ENCODE data around the gene CFP. TPM values are rescaled to one million over a fixed set of nuclear protein-coding genes. Genes with fewer than 3 reads are reported as not detected.
"Not testable (repeated sequence)": the region's sequence is repeated elsewhere in the genome, so short reads cannot be mapped to it uniquely, and the experiment has no call there.

Gene CFP
- total RNA-seq, 1 donor from 2014 or later: 19.3 TPM

DNA sequence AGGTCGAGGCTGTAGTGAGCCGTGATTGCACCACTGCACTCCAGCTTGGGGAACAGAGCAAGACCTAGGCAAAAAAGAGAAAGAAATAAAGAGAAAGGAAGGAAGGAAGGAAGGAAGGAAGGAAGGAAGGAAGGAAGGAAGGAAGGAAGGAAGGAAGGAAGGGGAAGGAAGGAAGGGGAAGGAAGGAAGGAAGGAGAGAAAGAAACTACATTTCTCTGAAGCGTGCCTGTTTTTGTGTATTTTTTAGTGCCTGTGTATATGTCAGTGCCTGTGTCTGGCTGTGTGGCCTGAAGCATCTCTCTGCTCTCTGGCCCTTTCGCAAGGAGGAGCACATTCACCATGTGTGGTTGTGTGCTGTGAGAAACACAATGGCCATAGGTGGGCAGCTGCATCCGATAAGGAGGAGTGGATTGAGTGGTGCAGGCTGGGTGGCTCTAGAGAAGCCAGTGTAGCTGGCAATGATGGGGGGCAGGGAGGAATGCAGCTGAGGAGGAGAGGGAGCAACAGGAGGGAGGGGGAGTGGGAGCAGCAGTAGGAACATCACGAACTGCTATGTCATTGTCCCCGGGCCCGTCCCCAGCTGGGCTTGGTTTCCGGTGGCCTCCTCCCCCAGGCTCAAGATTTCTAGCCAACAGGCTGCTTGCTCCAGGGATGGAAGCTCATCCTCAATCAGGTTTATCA is 21.5 kb downstream of the CFP start:
- intact Hi-C loops (cut with micrococcal nuclease): no loop called here

DNA sequence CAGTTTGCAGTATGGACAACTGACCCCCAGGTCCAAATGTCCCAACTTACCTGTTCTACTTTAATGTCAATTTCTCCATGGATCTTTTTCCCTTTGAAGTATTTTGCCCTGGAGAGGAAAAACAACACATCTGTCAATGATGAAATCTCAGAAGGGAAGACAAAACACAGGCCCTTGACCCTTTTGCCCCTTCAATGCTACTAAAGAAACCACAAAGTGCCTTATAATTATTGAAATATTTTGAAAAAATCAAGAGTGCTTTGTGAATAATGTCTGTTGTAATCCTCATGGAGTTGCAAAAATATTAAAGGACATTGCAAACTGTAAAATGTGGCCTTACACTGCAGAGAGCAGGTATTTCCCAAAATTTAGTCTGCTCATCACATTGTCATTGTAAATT is 22.6 kb downstream of the CFP start:
- intact Hi-C loops (cut with micrococcal nuclease): no loop called here

GRCh38 chrX:47605024-47605423 is 24.7 kb downstream of the CFP start:
- intact Hi-C loops (cut with micrococcal nuclease): no loop called here

DNA sequence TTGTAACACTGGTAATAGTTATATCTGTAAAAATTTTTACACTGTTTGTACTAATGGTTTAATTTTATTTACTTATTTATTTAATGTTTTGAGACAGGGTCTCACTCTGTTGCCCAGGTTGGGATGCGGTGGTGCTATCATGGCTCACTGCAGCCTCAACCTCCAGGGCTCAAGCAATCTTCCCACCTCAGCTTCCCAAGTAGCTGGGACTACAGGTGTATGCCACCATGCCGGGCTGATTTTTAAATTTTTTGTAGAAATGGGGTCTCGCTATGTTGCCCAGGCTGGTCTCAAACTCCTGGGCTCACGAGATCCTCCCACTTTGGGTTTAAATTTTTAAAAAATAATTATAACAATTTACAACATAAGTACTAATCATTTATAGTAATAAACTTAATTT is 26.6 kb downstream of the CFP start:
- intact Hi-C loops (cut with micrococcal nuclease): not testable (repeated sequence)

GRCh38 chrX:47597222-47597621 is 32.5 kb downstream of the CFP start:
- intact Hi-C loops (cut with micrococcal nuclease): no loop called here

DNA sequence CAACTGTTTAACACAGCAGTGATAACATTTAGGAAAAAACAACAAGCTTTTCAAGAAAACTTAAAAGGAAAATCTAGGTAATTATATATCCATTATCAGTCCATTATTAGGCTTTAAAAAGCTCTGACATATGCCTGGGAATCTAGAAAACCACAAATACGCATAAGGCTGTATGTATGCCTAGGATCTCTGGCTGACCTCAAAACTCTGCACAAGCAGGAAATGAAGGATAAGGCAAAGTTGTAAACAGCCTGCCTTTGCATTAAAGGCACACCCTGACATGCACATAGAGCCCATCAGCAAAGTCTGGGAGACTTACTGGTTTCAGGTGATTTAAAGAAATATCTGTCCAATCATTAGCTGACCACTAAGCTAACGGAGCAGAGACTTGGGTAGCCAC is 33.5 kb downstream of the CFP start:
- intact Hi-C loops (cut with micrococcal nuclease): no loop called here

GRCh38 chrX:47595716-47596251 is 33.9 kb downstream of the CFP start:
- intact Hi-C loops (cut with micrococcal nuclease): no loop called here

DNA sequence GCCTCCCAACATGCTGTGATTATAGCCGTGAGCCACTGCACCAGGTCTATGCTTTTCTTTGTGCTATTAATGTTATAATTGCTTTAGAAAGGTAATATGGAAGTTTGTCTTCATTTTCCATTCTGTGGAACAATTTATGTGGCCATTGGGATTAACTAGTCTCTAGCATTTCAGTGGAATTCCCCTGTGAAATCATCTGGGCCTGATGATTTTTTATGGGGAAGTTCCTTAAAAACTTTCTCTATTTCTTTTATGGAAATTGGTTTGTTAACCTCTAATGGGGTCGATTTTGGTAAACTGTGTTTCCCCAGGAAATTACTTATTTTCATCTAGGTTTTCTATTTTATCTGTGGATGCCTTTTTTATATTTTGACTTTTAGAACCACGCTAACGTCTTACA is 36.2 kb downstream of the CFP start:
- intact Hi-C loops (cut with micrococcal nuclease): no loop called here

DNA sequence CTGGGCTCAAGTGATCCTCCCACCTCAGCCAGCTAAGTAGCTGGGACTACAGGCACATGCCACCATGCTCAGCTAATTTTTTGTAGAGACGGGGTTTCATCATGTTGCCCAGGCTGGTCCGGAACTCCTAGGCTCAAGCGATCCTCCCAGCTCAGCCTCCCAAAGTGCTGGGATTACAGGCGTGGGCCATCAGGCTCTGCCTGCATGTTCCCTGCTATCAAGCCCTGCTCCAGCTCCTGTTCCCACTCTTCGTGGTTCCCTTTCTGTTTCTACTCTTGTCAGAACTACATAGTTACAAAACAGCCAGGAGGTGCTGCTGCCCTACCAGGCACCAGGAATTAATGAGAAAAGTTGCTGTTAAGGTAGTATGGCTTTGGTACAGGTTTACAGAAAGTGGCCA is 38.7 kb downstream of the CFP start:
- intact Hi-C loops (cut with micrococcal nuclease): no loop called here

DNA sequence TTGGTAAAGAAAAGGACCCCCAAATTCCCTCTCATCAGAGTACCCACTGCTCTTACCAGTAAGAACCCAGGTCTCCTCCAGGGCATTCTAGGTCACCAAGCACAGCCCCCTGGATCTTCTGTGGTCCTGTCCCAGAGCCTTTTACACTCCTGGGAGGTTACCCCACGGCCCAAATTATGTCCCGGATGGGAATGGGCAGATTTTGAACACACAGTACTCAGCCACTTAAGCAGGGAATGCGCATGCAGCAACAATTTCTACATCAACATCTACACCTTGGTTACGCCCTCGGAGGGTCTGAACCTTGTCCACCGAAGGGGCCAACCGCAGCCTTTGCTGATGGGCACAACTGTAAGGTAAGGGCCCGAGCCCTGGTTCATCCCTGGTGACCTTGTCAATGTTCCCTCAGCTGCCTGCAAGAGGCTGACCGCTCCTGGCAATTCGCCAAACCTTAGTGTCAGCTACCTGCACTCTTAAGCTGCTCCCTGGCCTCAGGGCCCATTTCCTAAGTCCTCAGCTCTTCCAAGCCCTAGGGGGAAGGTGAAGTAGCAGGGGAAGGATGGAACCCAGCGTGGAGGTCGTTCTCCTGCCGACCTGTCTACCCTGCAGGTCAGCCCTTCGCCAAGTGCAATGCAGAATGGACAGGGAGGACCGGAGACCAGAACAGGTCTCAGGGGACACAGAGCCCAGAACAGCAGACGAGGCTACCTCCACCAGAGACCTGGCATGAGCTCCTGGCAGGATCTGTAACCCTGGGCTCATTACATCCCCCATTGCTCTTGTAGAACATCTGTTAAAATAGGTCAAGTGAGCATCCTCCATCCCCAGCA is 41.6 kb downstream of the CFP start:
- intact Hi-C loops (cut with micrococcal nuclease): no loop called here

- intact Hi-C loops (cut with micrococcal nuclease): no loop called here
Observed at GRCh38 chrX:47587091-47587891, 42.4 kb downstream of the CFP start.

DNA sequence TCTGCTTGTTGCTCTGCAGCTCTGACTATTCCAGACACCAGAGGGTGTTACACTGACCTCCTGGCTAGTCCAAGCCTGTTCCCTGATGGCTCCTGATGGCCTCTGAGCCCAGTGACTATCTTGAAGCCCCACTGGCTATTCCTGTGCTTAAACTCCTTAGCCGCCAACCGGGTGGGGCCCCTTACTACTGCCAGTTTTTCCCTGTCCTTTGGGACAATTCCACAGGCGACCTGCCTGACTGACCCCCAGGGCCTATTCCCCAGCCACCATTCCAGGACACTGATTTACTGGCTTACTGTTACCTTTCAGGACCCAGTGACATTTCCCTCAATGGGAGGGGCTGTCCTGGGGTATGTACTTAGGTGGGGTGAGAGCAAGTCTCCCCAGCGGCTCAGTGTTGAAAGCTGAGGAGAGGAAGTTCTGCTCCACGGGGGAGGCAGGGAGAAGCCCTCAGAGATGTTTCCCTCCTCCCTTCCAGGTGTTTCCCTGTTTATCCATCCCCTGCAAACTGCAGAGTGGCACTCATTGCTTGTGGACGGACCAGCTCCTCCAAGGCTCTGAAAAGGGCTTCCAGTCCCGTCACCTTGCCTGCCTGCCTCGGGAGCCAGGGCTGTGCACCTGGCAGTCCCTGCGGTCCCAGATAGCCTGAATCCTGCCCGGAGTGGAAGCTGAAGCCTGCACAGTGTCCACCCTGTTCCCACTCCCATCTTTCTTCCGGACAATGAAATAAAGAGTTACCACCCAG is 43.5 kb downstream of the CFP start:
- intact Hi-C loops (cut with micrococcal nuclease): no loop called here

DNA sequence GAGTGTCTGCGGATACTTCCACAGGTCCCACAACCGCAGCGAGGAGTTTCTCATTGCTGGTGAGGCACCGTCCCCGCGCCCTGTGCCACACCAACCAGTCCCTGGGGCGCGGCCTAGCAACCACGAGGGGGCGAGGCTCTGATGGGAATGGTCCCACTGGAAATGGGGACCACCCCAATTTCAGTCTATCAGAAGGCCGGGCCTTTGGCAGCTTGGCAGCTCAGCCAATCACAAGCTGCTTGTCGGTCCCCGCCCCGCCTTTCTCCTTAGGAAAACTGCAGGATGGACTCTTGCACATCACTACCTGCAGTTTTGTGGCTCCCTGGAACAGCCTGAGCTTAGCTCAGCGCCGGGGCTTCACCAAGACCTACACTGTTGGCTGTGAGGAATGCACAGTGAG is 44.5 kb downstream of the CFP start:
- intact Hi-C loops (cut with micrococcal nuclease): no loop called here

- intact Hi-C loops (cut with micrococcal nuclease): loop anchor here (5.0 kb wide), 2 partner anchors 38 to 63 kb away; no protein-coding TSS in a partner anchor
Observed at GRCh38 chrX:47584714-47585113, 45.0 kb downstream of the CFP start.

DNA sequence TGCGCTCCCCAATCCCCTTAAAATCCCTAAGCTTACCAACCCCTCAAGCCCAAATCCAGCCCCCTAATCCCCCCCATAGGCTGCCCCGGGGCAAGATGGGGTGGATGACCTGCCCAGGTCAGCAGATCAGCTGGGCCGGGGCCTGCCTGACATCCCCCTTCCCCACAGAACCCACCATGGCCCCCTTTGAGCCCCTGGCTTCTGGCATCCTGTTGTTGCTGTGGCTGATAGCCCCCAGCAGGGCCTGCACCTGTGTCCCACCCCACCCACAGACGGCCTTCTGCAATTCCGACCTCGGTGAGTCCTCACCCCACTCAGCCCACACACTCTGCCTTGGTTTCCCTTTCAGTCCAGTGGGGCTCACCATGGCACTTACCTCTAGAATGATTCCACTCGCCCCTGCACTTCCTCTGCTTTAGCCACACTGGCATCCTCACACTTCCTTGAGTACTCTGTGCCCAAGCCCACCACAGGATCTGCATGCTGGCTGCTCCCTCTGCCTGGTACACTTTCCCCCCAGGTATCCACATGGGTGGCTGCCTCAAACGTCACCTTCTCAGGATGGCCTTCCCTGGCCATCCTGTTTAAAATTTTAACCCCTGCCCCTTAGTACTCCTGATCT is 46.4 kb downstream of the CFP start:
- intact Hi-C loops (cut with micrococcal nuclease): loop anchor here (5.0 kb wide), 2 partner anchors 39 to 64 kb away; no protein-coding TSS in a partner anchor

GRCh38 chrX:47581731-47582647 is 47.7 kb downstream of the CFP start, which contains the start of gene TIMP1:
TSS of gene TIMP1 (plus strand) at chrX:47582436. CDS start at chrX:47583416, 980 bp downstream.
- intact Hi-C loops (cut with micrococcal nuclease): loop anchor here (1.0 to 5.0 kb wide), 3 partner anchors 21 to 65 kb away; partner anchors contain the start of gene ARAF

- intact Hi-C loops (cut with micrococcal nuclease): no loop called here
Observed at GRCh38 chrX:47579537-47579936, 50.2 kb downstream of the CFP start.

GRCh38 chrX:47578692-47579091 is 51.0 kb downstream of the CFP start:
- intact Hi-C loops (cut with micrococcal nuclease): no loop called here

DNA sequence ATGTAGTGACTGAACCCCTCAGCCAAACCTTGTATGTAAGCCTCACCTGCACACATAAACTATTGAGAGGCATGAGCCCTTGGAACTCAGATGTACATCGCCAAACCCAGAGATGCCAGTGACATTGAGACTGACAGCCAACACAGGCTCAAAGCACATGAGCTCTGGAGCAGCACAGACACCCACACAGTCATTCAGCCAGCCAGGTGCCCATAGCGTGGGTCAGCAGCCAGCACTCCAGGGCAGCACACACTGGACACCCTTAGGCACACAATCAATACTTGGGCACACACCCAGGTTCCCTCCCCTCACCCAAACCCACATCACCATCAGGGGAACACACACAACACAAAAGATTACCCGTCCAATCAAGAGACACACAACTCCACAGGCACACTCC is 51.8 kb downstream of the CFP start:
- intact Hi-C loops (cut with micrococcal nuclease): no loop called here
